ENCODE data around the gene TANC1.
A peak's percentile ranks its signal among the peaks of the same experiment; 100 is the strongest.

The TANC1 gene

GRCh38 chr2:158955842-158956365 lies 12.5 kb upstream of the TANC1 start:
- intact Hi-C loops (cut with DNase I), result no loop called here

DNA sequence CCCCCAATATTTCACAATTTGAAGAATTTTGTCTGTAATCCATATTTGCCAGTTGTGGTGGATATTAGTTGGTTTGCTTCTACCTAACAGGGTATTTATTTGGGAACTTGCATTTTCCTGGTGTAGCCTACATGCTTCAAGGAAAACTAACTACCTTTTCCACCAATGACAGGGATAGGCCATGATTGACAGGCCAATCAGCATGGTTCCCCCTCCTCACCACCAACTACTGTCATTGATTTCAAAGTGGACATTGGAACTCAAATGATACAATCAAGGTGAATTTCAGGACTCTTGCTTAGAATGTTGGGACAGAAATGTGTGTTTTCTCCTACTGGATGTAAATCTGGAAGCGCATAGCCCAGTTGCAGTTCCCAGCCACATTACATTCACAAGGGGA lies 10.1 kb upstream of the TANC1 start:
- intact Hi-C loops (cut with DNase I), result no loop called here
- no peak for DNase-seq

More at GRCh38 chr2:158955842-158956365, 12.5 kb upstream of the TANC1 start:
- DNase-seq, result no peak

- intact Hi-C loops (cut with DNase I), result loop anchor here (10.0 kb wide), 1 partner anchor 55 kb away; no protein-coding TSS in a partner anchor
- no peak for DNase-seq
Measured at GRCh38 chr2:158960193-158960592, 8.2 kb upstream of the TANC1 start.

DNA sequence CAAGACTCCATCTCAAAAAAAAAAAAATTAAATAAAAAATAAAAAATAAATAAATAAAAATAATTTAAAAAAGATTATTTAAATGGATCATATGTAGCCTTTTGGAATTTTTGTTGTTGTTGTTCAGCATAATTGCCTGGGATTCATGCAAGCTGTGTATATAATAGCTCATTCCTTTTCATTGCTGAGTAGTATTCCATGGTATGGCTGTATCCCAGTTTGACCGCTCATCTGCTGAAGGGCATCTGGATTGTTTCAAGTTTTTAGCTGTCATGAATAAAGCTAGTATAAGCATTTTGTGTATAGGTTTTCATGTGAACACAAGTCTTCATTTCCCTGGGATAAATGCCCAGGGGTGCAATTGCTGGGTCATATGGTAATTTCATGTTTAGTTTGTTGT lies 6.4 kb upstream of the TANC1 start:
- no peak for DNase-seq
- intact Hi-C loops (cut with DNase I), result loop anchor here (10.0 kb wide), 1 partner anchor 57 kb away; no protein-coding TSS in a partner anchor

- intact Hi-C loops (cut with DNase I), result loop anchor here (10.0 kb wide), 1 partner anchor 58 kb away; no protein-coding TSS in a partner anchor
Measured at GRCh38 chr2:158963071-158963470, 5.4 kb upstream of the TANC1 start.

GRCh38 chr2:158965107-158965506 lies 3.3 kb upstream of the TANC1 start:
- intact Hi-C loops (cut with DNase I), result loop anchor here (5.0 to 10.0 kb wide), 2 partner anchors 60 to 152 kb away; no protein-coding TSS in a partner anchor
- no peak for DNase-seq

More at GRCh38 chr2:158963071-158963470, 5.4 kb upstream of the TANC1 start:
- DNase-seq, result no peak

DNA sequence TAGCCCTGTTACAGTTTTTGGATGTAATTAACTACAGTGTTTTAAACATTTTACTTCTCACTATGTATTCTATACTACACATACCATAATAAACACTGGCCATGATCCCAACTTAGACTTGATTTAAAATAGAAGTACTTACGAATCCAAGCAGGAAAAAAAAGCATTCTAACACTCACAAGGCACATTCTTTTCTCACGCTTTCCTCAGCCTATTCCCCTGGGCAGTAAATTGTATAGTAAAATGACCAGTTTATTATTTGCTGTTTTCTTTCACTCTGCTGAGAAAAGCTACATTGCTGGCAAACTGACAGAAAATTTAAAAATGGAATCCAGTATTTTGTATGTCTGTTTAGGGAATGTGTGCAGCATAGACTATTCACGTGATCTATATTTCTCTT lies 2.8 kb upstream of the TANC1 start:
- no peak for DNase-seq
- intact Hi-C loops (cut with DNase I), result loop anchor here (5.0 to 10.0 kb wide), 2 partner anchors 61 to 152 kb away; no protein-coding TSS in a partner anchor

DNA sequence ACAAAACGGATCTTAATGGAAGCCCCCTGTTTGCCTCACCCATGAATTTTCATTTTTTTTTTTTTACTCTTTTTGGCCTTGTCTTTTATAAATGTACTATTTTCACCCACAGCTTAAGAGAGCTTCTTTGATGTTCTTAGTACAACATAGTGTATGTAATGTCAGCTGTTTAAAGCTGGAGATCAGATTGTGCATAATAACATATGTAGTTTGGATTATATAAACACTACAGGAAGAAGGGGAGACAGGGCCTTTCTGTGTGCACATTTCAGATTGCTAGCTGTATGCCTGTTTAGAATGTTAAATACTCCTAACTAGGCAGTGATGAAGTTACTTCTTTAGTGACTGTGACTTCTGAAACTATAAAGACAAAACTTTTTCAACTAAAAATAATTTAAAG lies 2.1 kb upstream of the TANC1 start:
- no peak for DNase-seq
- intact Hi-C loops (cut with DNase I), result loop anchor here (5.0 to 10.0 kb wide), 2 partner anchors 62 to 151 kb away; no protein-coding TSS in a partner anchor

DNA sequence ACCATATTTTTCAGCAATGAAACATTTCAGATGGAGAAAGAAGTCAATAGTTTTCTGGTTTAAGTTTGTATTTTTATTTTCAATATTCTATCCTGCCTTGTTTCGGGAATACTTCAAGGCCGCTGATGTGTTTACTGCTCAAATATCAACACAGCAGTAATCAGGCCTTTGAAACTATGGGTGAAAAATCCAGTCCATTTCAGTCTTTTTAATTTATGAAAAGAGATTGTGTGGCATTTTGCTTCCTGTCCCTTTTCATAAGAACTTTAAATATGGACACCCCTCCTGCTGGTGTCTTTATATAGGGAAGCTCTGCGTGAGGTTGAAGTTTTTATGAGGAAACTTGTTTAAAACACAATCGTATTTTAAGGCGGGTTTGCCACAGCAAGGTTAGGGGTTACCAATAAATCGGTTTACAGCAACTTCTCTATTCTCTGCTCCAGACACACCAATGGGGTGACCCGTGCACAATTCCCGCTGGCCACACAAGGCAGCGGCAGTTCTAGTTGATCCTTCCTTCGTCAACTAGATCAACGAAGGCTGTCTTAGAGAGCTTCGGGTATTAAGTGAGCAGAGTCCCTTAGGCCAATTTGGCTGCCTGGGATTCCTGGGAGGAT lies 1.2 kb upstream of the TANC1 start:
- intact Hi-C loops (cut with DNase I), result loop anchor here (5.0 to 10.0 kb wide), 2 partner anchors 62 to 150 kb away; no protein-coding TSS in a partner anchor
- DNase-seq, result peak in 24 of 42 donors; percentile 14 to 61 (median 32)

- DNase-seq, result peak; percentile 29 to 87 (median 73)
- intact Hi-C loops (cut with DNase I), result loop anchor here (5.0 to 10.0 kb wide), 2 partner anchors 63 to 149 kb away; no protein-coding TSS in a partner anchor
Measured at GRCh38 chr2:158967731-158968395, 577 bp upstream of the TANC1 start.

DNA sequence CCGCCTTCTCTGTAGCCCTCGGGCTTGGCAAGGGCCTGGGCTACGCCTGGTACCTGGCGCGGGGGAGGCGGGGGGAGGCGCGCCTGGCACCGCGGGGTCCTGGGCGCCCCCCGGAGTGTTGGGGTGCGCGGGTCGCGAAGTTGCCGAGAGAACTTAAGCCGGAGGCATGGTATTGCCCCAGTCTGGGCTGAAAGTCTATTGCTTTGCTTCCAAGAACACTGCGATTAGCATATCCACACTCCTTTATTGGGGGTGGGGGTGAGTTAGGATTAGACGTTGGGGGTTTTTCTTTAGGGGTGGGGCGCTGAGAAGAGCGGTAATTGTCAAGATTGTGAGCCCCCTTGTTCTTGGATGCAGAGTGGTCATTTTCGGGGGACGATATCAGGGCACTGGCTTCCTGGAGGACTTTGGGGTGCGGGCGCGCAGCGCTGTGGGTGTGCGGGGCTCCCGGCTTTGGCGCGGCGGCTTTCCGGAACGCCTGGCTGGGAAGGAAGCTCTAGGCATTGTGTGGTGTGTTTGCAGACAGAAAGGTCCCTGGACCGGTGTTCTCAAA lies 798 bp downstream of the TANC1 start:
- peak in 5 of 42 donors; percentile 20 to 45 (median 41) for DNase-seq
- intact Hi-C loops (cut with DNase I), result loop anchor here (5.0 to 10.0 kb wide), 2 partner anchors 64 to 148 kb away; no protein-coding TSS in a partner anchor

DNA sequence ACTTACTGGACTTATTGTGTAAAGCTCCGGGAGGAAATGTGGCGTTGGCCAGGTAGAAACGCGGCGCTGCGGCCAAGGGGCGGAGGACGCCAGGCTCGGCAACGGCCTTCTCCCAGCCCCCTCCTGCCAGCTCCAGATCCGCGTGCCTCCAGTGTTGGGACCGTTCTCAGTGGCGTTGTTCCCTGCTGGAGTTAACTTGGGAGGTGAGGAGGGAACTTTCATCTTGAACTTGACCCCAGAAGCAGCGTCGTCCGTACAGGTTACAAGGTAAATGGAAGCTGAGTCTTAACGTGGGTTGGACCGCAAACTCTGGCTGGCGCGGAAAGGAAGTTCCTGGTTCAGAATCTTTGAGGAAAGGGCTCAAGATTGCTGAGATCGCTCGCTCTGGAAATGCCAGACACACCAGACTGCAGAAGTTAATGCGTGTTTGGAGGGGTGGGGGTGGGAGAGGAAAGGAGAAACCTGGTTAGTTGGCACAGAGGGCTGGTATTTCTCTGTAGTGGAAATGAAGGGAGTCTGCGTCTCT lies 1.3 kb downstream of the TANC1 start:
- intact Hi-C loops (cut with DNase I), result loop anchor here (5.0 to 10.0 kb wide), 2 partner anchors 65 to 148 kb away; no protein-coding TSS in a partner anchor

GRCh38 chr2:158970241-158970751 lies 1.9 kb downstream of the TANC1 start:
- no peak for DNase-seq

More for the DNA sequence above, 1.3 kb downstream of the TANC1 start:
- peak in 37 of 42 donors; percentile 10 to 70 (median 43) for DNase-seq

DNA sequence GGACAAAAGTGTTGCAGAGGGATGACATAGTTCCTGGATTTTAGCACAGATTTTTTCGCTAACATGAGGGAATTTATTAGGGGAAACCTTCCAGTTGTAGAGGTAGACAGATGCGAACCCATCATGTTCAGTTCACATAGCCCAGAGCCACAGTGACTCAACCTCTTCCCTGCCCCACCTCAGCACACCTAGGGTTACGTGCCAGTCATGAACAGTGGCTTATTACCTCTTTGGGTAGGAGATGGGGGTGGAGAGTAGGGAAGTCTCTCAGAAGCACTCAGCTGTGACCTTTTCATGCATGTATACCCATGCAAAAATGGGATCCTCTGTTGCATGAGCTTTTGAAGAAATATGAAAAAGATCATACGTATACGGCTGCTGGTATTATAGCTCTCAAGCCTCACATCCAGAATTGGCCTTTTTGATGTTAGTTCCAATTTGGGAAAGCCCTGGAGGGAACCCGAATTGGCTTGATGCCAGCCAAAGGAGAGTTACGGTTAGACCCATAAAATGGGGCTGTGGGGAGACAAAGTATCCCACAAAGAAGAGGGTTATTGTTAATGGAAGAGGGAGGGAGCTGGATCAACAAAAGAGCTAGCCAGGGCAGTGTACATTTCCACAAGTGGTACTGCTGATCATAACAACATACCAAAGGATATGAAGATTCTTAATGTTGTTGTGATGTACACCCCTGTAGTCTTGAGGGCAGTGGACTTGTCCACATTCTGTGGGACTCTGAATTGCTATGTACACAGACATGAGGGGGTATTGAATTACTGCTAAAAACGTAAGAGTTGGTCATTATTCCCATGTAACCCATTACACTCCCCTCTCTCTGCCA lies 4.9 kb downstream of the TANC1 start:
- DNase-seq, result no peak
- intact Hi-C loops (cut with DNase I), result no loop called here

More at GRCh38 chr2:158970241-158970751, 1.9 kb downstream of the TANC1 start:
- intact Hi-C loops (cut with DNase I), result no loop called here

DNA sequence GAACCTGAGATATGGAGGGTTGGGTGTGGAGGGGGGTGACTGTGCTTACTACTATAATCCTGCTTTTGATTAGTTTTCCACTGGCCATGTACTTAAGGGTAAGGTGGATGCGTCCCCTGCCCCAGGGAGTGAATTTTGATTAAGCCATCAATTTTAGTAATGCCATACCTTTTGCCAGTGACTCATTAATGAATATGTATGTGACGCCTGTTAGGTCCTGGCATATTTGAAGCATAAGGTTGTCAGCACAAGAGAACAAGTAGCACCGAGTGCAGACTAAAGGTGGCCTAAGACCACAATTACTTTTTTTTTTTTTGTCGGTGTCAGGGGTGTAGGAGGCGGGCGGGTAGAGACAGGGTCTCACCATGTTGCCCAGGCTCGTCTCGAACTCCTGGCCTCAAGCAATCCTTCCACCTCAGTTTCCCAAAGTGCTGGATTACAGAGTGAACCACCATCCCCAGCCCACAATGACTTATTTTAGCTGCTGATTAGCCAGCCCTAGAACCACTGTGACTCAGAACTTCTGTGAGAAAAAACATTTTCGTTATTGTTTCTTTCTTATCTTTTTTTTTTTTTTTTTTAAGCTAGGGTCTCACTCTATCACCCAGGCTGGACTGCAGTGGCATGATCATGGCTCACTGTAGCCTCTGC lies 7.0 kb downstream of the TANC1 start:
- intact Hi-C loops (cut with DNase I), result no loop called here
- no peak for DNase-seq

DNA sequence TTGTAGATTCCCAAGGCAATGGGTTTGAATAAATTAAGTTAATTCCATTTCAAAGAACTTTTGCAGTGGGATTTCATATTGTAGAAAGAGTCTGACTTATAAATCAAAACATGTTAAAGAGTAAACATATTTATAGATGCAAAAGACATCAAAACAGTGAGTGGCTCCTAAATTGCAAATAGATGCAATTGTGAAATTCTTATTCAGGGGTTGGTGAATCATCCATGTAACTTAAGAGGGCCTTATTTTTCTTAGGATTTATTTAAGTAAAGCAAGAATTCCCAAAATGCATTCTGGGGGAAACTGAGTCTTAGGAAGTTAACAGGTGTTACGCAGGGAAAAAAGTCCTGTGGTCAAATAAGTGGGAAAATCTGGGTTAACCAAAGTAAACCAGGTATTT lies 11.3 kb downstream of the TANC1 start:
- no peak for DNase-seq
- intact Hi-C loops (cut with DNase I), result no loop called here

- DNase-seq, result peak in 1 of 42 donors; percentile 40
- intact Hi-C loops (cut with DNase I), result no loop called here
Measured at GRCh38 chr2:158984604-158985135, 16.2 kb downstream of the TANC1 start.
